IPS-18c (cell line): ENCODE measurements around the gene SELENOF.
"Not testable (repeated sequence)": the region's sequence is repeated elsewhere in the genome, so short reads cannot be mapped to it uniquely, and the experiment has no call there.

Experiments used
- H3K4me3 ChIP-seq: 2 replicates; pipeline ENCODE4 v1.7.0; 2013; ENCODE audit warnings: low read depth, mild to moderate bottlenecking, low read length, moderate library complexity; ENCODE audit not compliant: insufficient read depth
- H3K9me3 ChIP-seq: one replicate; pipeline ENCODE4 v1.6.1; 2013; ENCODE audit warnings: mild to moderate bottlenecking, low read length, moderate library complexity; ENCODE audit not compliant: control insufficient read depth, insufficient read depth

The SELENOF gene

DNA sequence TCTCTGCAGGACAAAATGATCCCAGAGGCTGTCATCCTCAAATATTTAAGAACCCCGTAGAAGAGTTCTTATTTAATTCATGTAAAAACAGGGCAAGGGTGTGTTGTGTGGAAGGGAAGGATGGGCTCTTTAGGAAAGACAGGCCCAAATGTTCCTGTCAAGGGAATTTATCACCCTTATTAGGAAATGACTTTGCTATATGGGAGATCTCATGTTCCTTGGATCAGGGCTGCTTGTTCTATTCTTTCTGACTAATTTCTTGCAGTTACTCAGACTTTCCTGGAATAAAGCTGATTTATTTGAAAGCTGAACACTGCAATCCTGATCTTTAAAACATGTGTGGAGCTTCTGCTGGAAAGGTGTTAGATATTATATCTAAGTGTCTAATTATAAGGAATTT, 72.8 kb downstream of the SELENOF start:
- H3K9me3 ChIP-seq: no peaks in the 10 kb centered on the region
- no peak overlapping the region for H3K4me3 ChIP-seq

DNA sequence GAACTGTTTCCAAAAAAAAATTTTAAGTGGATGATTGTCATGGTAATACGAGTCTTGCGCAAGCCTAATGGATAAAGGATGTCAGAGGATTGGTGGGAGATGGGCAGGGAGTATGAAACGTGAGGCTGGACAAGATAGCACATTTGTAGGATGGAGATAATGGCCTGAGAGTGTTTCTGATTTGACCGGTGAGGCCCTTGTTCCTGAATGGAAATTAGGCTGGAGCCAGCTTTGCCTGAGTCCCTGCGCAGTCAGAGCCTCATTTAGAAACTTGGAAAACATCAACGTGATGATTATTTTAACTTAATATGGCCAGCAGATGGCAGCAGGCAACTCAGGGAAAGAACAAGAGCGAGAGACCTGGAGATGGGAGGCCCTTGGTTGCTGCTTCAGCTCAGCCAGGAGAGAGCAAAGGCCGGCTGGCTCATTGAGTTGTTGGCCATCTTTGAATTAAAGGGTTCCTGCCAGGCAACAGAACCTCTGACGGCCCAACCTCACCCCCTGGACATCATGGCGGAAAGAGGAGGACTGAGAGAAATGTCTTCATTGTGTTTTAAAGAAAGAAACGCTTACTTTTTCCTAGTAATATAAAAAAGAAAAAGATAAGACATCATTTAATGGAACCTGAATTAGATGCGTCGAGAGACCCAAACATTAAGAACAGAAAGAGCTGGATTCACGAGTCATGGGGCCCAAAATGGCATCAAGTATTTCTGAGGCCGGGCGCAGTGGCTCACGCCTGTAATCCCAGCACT, 80.3 kb downstream of the SELENOF start:
- no peaks in the 10 kb centered on the region for H3K9me3 ChIP-seq
- no peak overlapping the region for H3K4me3 ChIP-seq

DNA sequence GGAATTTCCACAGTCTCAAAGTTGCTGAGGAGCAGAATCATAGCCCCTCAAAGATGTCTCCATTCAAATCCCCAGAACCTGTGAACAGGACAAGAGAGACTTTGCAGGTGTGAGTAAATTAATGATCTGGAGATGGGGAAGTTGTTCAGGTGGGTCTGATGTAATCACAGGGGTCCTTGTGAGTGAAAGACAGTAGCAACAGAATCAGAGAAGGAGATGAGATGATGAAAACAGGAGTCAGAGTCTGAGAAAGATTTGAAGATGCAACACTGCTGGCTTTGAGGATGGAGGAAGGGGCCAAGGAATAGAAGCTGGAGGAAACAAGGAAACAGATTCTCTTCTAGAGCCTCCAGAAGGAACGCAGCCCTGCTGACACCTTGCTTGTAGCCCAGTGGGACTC, 81.5 kb downstream of the SELENOF start:
- no peaks in the 10 kb centered on the region for H3K9me3 ChIP-seq
- no peak overlapping the region for H3K4me3 ChIP-seq

DNA sequence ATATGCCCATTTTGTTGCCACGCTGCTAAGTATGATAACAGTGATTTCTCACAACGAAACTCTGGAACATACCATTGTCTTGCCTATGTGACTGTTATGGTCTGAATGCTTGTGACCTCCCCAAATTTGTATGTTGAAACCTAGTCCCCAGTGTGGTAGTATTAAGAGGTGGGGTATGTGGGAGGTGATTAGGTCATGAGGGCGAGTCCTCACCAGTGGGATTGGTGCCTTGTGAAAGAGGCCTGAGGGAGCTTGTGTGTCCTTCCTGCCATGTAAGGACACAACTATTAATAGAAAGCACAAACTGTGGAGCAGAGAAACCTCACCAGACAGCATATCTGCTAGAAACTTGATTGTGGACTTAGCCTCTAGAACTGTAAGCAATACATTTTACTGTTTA, 84.6 kb downstream of the SELENOF start:
- no peak overlapping the region for H3K4me3 ChIP-seq
- no peaks in the 10 kb centered on the region for H3K9me3 ChIP-seq

DNA sequence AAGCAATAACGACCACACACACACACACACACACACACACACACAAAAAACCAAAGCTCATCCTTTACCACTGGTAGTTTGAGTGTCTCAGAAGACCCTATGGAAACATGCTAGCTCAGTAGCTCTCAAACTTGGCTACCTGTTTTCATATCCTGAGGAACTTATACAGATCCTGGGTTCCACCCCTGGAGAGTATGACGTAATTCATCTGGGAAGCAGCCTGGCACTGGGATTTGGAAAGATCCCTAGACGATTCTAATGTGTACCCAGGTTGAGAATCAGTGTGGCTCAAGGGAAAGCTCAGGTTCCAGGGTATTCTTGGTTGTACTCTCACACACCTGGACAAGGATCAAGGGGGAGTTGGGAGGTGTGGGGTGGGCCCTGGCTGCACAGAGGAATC, 85.9 kb downstream of the SELENOF start:
- no peaks in the 10 kb centered on the region for H3K9me3 ChIP-seq

DNA sequence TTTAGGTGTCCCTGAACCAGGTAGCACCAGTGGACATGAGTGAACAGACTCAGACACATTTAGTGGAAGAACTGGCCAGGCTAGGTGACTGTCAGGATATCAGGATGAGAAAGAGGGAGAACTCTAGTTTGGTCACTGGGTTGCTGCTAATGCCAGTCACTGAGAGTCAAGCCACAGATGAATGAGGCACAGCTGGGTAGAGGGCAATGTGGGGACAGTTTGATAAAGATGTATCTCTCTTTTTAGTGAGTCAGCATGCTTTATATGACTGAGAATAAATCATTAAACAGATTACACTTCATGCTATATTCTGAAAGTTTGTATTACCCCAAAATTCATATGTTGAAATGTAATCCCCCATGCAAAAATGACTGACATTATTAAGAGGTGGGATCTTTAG, 87.1 kb downstream of the SELENOF start:
- H3K4me3 ChIP-seq: no peak overlapping the region
- H3K9me3 ChIP-seq: no peaks in the 10 kb centered on the region

More for the DNA sequence above, 85.9 kb downstream of the SELENOF start:
- H3K4me3 ChIP-seq: no peak overlapping the region

DNA sequence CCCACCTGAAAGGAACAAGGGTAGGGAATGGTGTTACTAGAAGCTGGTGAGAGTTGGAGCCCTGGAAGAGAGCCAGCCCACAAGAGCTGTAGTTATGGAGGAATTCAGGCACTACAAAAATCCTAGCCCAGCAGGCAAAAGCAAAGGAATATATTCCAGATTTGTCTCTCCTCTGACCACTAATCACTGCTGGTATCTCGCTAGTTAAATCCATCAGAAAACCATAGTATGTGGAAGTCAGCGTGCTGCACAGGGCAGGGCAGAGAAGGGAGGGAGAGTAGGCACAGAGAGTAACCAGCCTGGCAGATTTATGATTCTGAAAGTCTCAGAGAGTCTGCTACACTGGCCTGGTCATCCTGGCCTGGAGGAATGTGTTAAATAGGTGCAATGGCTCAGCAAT, 88.6 kb downstream of the SELENOF start:
- no peak overlapping the region for H3K4me3 ChIP-seq

DNA sequence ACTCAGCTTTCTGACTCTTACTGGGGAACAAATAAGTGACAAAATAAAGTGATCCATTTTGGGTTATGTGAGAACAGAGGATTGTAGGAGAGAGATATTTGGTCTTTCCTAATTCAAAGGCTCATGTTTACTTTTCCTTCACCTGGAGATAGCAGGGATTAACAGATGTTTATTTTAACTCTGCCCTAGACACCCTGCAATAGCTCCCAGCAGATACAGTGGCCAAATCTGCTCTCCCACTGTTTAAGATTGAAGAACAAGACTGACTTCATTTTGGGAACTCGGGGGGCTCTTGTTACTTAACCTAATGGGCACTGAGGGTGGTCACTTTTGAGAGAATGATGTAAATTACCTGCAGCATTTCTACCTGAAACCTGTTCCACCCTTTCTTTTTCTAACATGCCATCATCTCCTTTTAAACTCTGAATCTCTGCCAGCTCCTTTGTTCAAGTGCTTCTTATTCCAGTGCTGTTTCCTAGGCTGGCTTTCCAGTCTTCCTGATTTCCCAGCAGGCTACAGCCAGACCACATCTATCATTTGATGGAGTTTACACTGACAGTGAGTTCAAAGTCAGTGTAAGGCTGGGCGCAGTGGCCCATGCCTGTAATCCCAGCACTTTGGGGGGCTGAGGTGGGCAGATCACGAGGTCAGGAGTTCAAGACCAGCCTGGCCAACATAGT, 90.0 kb downstream of the SELENOF start:
- no peaks in the 10 kb centered on the region for H3K9me3 ChIP-seq
- no peak overlapping the region for H3K4me3 ChIP-seq

More for the DNA sequence above, 88.6 kb downstream of the SELENOF start:
- H3K9me3 ChIP-seq: no peaks in the 10 kb centered on the region

DNA sequence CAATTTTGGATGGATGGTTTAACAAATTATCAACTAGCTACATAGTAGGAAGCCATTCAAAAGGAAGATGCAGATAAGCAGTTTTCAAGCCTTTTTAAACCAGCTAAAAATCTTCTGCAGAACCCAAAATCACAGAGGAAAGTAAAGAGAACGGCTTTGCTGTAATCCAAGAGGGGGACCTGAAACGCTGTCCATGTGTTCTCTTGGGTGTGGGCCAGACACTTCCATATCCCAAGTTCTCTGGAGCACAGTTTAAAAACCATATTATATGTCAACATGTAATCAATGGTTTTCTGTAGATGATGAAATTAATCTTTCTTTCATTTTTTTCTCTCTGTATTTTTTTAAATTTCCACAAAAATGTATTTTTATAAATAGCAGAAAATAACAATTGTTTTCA, 90.5 kb downstream of the SELENOF start:
- Histone ChIP-seq H3K4me3 (no peak overlapping the region), H3K9me3 (no peaks in the 10 kb centered on the region)

DNA sequence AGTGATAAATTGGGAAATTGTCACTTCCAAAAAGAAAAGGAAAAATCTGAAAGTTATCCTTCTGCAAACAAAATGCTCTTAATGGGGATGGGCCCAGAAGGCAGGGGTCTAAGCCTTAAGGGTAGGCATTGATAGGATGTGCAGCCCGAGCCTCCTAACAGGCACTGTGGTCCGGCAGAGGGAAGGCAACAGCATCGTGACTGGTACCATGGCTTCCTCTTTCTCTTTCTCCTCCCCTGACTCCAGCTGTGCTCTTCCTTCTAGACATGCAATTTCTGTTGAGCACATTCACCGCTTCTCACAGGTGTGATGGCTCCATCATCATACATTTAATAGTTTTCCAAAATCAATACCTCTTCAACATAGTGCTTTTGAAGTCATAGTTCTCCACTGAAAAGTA, 91.5 kb downstream of the SELENOF start:
- no peak overlapping the region for H3K4me3 ChIP-seq

DNA sequence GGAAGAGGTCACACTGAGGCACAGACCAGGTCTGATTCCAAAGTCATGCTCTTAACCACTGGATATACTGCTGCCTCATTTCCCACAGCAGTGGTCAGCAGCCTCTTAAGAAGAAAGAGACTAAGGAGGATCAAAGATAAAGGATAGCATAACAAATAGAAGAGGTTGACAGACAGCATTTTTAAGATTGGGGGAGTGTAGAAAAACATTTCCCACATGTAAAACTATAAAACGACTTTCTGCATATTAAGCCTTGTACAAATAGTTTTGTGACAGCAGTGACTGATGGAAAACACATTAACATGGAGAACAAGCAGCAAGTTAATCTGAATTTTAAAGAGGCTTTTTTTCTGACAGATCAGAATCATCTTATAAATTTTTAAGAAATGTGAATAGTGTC, 92.0 kb downstream of the SELENOF start:
- Histone ChIP-seq H3K9me3 (no peaks in the 10 kb centered on the region), H3K4me3 (no peak overlapping the region)

More for the DNA sequence above, 91.5 kb downstream of the SELENOF start:
- no peaks in the 10 kb centered on the region for H3K9me3 ChIP-seq

DNA sequence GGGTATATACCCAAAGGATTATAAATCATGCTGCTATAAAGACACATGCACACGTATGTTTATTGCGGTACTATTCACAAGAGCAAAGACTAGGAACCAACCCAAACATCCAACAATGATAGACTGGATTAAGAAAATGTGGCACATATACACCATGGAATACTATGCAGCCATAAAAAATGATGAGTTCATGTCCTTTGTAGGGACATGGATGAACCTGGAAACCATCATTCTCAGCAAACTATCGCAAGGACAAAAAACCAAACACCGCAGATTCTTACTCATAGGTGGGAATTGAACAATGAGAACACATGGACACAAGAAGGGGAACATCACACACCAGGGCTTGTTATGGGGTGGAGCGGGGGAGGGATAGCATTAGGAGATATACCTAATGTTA, 94.0 kb downstream of the SELENOF start:
- H3K9me3 ChIP-seq, H3K4me3 ChIP-seq: not testable (repeated sequence)

DNA sequence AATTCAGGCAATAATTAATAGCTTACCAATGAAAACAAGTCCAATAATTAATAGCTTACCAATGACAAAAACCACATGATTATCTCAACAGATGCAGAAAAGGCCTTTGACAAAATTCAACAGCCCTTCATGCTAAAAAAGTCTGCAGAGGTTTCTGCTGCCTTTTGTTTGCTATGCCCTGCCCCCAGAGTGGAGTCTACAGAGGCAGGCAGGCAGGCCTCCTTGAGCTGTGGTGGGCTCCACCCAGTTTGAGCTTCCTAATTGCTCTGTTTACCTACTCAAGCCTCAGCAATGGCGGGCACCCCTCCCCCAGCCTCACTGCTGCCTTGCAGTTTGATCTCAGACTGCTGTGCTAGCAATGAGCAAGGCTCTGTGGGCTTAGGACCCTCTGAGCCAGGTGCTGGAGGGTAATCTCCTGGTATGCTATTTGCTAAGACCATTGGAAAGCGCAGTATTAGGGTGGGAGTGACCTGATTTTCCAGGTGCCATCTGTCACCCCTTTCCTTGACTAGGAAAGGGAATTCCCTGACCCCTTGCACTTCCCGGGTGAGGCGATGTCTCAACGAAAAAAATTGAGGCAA, 96.6 kb downstream of the SELENOF start:
- not testable (repeated sequence) for H3K4me3 ChIP-seq, H3K9me3 ChIP-seq

DNA sequence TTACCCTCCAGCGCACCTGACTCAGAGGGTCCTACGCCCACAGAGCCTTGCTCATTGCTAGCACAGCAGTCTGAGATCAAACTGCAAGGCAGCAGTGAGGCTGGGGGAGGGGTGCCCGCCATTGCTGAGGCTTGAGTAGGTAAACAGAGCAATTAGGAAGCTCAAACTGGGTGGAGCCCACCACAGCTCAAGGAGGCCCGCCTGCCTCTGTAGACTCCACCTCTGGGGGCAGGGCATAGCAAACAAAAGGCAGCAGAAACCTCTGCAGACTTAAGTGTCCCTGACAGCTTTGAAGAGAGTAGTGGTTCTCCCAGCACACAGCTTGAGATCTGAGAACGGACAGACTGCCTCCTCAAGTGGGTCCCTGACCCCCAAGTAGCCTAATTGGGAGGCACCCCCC, 99.8 kb downstream of the SELENOF start:
- H3K9me3 ChIP-seq, H3K4me3 ChIP-seq: not testable (repeated sequence)
